Panc1 (cell line): ENCODE measurements around the gene MN1. TPM values are rescaled to one million over a fixed set of nuclear protein-coding genes. Genes with fewer than 3 reads are reported as not detected.

Source experiments
- ATAC-seq: fragments of 200-7000 bp; cut with Tn5 transposase; 2 replicates; pipeline ENCODE4 v1.9.1; 2020; ENCODE audit warnings: mild to moderate bottlenecking, moderate library complexity
- BruUV-seq: library from RNA; stranded (reverse); fragments of 400-500 nt; replicated peaks from 2 replicates; lab custom pipeline; 2021; lab: Mats Ljungman, UMichigan
- CTCF ChIA-PET: fragments of 300-600 bp; sonication (Branson Sonifier 250); formaldehyde crosslinking; loops from one replicate; lab custom pipeline; 2022; ENCODE audit warnings: antibody characterized with exemption; lab: Charles Lee
- POLR2A ChIA-PET: fragments of 300-600 bp; sonication (Branson Sonifier 250); formaldehyde crosslinking; loops from one replicate; lab custom pipeline; 2022; ENCODE audit warnings: antibody characterized with exemption; lab: Charles Lee
- DNase-seq: peaks from one replicate; pipeline ENCODE4 v3.0.0-alpha.2; 2010; ENCODE audit warnings: low read depth, low spot score
- H3K27ac ChIP-seq: 2 replicates; pipeline ENCODE4 v1.5.1; 2011; ENCODE audit warnings: mild to moderate bottlenecking, low read length, inconsistent platforms
- H3K27me3 ChIP-seq: fragments of 200-500 bp; sonication (Bioruptor generic); 2 replicates; pipeline ENCODE4 v1.6.0; 2014; ENCODE audit warnings: low read length, inconsistent platforms; ENCODE audit not compliant: control insufficient read depth, insufficient read depth
- H3K36me3 ChIP-seq: fragments of 200-500 bp; sonication (Bioruptor generic); 2 replicates; pipeline ENCODE4 v1.5.1; 2014; ENCODE audit warnings: inconsistent platforms, mild to moderate bottlenecking, low read length, moderate library complexity; ENCODE audit not compliant: control insufficient read depth, insufficient read depth
- H3K4me1 ChIP-seq: 2 replicates; pipeline ENCODE4 v1.5.1; 2011; ENCODE audit warnings: inconsistent platforms, mild to moderate bottlenecking, low read length, moderate library complexity; ENCODE audit not compliant: control insufficient read depth, insufficient read depth
- H3K4me3 ChIP-seq, 2 experiments: 2 replicates each; pipeline ENCODE4 v1.5.1; 2011 to 2012; ENCODE audit warnings: low read depth in 2 of 2, low read length in 2 of 2, mild to moderate bottlenecking in 2 of 2, inconsistent platforms in 1 of 2, moderate library complexity in 1 of 2
- H3K9me3 ChIP-seq: fragments of 200-500 bp; sonication (Bioruptor generic); 2 replicates; pipeline ENCODE4 v1.5.1; 2014; ENCODE audit warnings: low read depth, mild to moderate bottlenecking, inconsistent platforms, low read length, moderate library complexity; ENCODE audit not compliant: control insufficient read depth, insufficient read depth
- POLR2AphosphoS5 ChIP-seq: IDR thresholded peaks from 2 replicates; pipeline ENCODE4 v1.6.1; 2012; ENCODE audit warnings: mild to moderate bottlenecking, low read depth, low read length, moderate library complexity
- SIN3A ChIP-seq: IDR thresholded peaks from 2 replicates; pipeline ENCODE4 v1.6.1; 2012; ENCODE audit warnings: low read depth, mild to moderate bottlenecking, low read length, moderate library complexity, borderline replicate concordance; ENCODE audit not compliant: insufficient read depth
- TCF7L2 ChIP-seq: IDR thresholded peaks from 2 replicates; pipeline ENCODE4 v1.6.1; 2011; ENCODE audit warnings: mild to moderate bottlenecking, low read depth, low read length, inconsistent platforms
- in situ Hi-C: cut with HindIII; loops from 2 replicates; pipeline ENCODE4 v1.10.0; 2016; ENCODE audit warnings: low sequenced_read_pairs, low pct_unique_long_range_greater_than_20kb
- intact Hi-C: fragments of 100-400 bp; cut with micrococcal nuclease; formaldehyde crosslinking; loops from one replicate; pipeline ENCODE4 v1.10.0; 2022; ENCODE audit not compliant: unreplicated experiment
- total RNA-seq: library from RNA; stranded (reverse); gene quantifications from one replicate; pipeline ENCODE4 v1.2.1, GENCODE V29; 2021; ENCODE audit not compliant: unreplicated experiment
- TF ChIP-seq, protein P1 (sequence below), 2 experiments: IDR thresholded peaks; 2 replicates each; pipeline ENCODE4 v1.6.1; 2011 to 2012; ENCODE audit warnings: low read depth in 2 of 2, control low read depth in 1 of 2, low read length in 1 of 2, mild to moderate bottlenecking in 1 of 2, moderate library complexity in 1 of 2; ENCODE audit not compliant: insufficient read depth in 1 of 2
- TF ChIP-seq, protein P2 (sequence below): fragments of 450-650 bp; IDR thresholded peaks from 2 replicates; pipeline ENCODE4 v1.5.1; 2017; ENCODE audit warnings: mild to moderate bottlenecking

The MN1 gene
- total RNA-seq, 1 experiment from 2014 or later = 0.51 TPM

DNA sequence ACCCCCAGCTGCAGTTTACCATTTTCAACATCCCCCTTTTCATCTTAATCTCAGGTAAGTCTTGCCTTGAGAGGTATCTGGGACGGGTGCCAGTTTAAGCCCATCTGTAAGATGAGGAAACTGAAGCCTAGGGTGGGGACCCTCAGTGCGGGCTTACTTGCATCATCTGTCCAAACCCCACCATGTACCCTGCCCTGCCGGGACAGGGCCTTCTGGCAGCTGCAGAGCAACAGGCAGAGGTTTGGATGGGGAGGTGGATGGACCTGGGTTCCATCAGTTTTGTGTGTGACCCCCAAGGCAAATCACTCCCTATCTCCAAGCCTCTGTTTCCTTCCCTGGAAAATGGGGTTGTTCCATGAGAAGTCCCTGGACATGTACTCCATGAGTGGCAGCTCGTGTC, 67.5 kb downstream of the MN1 start:
- no TSS peak for BruUV-seq
- POLR2A ChIA-PET = no interaction called here
- CTCF ChIA-PET = no interaction called here
- Histone ChIP-seq H3K4me1 (no peaks in the 10 kb centered on the region), H3K36me3 (no peaks in the 10 kb centered on the region), H3K27me3 (no peaks in the 10 kb centered on the region), H3K4me3 (no peak overlapping the region), H3K9me3 (no peaks in the 10 kb centered on the region), H3K27ac (no peak overlapping the region)
- TF ChIP-seq, protein P1, sequence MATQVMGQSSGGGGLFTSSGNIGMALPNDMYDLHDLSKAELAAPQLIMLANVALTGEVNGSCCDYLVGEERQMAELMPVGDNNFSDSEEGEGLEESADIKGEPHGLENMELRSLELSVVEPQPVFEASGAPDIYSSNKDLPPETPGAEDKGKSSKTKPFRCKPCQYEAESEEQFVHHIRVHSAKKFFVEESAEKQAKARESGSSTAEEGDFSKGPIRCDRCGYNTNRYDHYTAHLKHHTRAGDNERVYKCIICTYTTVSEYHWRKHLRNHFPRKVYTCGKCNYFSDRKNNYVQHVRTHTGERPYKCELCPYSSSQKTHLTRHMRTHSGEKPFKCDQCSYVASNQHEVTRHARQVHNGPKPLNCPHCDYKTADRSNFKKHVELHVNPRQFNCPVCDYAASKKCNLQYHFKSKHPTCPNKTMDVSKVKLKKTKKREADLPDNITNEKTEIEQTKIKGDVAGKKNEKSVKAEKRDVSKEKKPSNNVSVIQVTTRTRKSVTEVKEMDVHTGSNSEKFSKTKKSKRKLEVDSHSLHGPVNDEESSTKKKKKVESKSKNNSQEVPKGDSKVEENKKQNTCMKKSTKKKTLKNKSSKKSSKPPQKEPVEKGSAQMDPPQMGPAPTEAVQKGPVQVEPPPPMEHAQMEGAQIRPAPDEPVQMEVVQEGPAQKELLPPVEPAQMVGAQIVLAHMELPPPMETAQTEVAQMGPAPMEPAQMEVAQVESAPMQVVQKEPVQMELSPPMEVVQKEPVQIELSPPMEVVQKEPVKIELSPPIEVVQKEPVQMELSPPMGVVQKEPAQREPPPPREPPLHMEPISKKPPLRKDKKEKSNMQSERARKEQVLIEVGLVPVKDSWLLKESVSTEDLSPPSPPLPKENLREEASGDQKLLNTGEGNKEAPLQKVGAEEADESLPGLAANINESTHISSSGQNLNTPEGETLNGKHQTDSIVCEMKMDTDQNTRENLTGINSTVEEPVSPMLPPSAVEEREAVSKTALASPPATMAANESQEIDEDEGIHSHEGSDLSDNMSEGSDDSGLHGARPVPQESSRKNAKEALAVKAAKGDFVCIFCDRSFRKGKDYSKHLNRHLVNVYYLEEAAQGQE (IDR thresholded peaks at IDR 0.05; ENCODE audit: insufficient read depth in 1 of 2, low read depth in 2 of 2, low read length in 1 of 2) = no peak
- TF ChIP-seq TCF7L2 = no peak
- TF ChIP-seq POLR2AphosphoS5 = no peak
- DNase-seq (no peak), ATAC-seq (no peak)
- intact Hi-C loops (no loop called here), in situ Hi-C loops (no loop called here)

DNA sequence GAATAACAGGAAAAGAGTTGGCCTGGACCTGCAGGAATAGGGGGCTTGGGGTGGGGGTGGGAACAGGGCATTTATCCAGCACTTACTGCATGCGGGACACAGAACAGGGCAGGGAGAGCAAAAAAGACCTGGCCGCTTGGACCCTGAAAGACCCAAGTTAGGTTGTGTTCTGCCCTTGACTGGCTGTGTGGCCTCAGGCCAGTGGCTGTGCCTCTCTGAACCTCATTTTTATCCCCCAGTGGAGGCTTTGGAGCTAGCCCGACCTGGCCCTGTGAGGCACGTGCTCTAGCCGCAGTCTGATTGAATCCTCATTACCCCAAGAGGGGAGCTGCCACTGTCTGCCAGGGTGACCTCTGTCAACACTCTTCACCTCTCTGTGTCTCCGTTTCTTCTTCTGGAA, 68.7 kb downstream of the MN1 start:
- in situ Hi-C loops (no loop called here), intact Hi-C loops (no loop called here)
- ChIA-PET POLR2A (no interaction called here), CTCF (no interaction called here)
- Histone ChIP-seq H3K36me3 (no peaks in the 10 kb centered on the region), H3K9me3 (no peaks in the 10 kb centered on the region), H3K4me1 (no peaks in the 10 kb centered on the region), H3K27ac (no peak overlapping the region), H3K4me3 (no peak overlapping the region), H3K27me3 (no peaks in the 10 kb centered on the region)
- DNase-seq = no peak
- TF ChIP-seq, protein P2, sequence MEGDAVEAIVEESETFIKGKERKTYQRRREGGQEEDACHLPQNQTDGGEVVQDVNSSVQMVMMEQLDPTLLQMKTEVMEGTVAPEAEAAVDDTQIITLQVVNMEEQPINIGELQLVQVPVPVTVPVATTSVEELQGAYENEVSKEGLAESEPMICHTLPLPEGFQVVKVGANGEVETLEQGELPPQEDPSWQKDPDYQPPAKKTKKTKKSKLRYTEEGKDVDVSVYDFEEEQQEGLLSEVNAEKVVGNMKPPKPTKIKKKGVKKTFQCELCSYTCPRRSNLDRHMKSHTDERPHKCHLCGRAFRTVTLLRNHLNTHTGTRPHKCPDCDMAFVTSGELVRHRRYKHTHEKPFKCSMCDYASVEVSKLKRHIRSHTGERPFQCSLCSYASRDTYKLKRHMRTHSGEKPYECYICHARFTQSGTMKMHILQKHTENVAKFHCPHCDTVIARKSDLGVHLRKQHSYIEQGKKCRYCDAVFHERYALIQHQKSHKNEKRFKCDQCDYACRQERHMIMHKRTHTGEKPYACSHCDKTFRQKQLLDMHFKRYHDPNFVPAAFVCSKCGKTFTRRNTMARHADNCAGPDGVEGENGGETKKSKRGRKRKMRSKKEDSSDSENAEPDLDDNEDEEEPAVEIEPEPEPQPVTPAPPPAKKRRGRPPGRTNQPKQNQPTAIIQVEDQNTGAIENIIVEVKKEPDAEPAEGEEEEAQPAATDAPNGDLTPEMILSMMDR = no peak
- TF ChIP-seq, protein P1 (IDR thresholded peaks at IDR 0.05; ENCODE audit: insufficient read depth in 1 of 2, low read depth in 2 of 2, low read length in 1 of 2) = no peak
- TF ChIP-seq SIN3A = no peak
- TF ChIP-seq TCF7L2 = no peak
- TF ChIP-seq POLR2AphosphoS5 = no peak
- no peak for ATAC-seq
- BruUV-seq = no TSS peak
